GF-D8 (cell line): Measurements from ENCODE around the gene CFHR1.

ENCODE experiments used
- DNase-seq: peaks from one replicate; lab custom pipeline; 2025; lab: John Stamatoyannopoulos, UW

The CFHR1 gene

DNA sequence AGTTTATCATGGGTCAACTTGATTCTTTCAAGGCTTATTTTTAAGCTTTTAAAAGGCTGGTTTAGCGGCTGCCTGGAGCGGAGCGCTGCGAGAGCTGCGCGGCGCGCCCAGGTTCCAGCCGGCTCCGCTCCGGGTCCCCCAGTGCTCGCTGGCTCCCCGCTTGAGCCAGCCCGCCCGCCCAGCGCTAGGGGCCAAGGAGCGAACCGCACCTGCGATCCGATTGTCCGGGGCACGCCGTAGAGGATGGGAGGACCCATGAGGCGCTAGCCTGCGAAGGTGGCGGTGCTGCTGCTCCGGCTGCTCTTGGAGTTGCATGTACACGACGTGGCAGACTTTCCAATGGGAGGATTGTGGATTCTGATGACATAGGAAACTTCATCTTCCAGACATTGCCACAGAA lies 58.4 kb downstream of the CFHR1 start:
- DNase-seq = no peak
